Measurements from ENCODE around the gene UGT1A8. TPM values are rescaled to one million over a fixed set of nuclear protein-coding genes. Genes with fewer than 3 reads are reported as not detected.
"Not testable (repeated sequence)": the region's sequence is repeated elsewhere in the genome, so short reads cannot be mapped to it uniquely, and the experiment has no call there.

The UGT1A8 gene
- total RNA-seq, 1 donor from 2014 or later, result not detected

GRCh38 chr2:233627331-233628025 lies 10.0 kb downstream of the UGT1A8 start:
- no peak for DNase-seq
- intact Hi-C loops (cut with micrococcal nuclease), result no loop called here
- TF ChIP-seq CTCF (IDR thresholded peaks at IDR 0.05; ENCODE audit: borderline replicate concordance), result no peak

DNA sequence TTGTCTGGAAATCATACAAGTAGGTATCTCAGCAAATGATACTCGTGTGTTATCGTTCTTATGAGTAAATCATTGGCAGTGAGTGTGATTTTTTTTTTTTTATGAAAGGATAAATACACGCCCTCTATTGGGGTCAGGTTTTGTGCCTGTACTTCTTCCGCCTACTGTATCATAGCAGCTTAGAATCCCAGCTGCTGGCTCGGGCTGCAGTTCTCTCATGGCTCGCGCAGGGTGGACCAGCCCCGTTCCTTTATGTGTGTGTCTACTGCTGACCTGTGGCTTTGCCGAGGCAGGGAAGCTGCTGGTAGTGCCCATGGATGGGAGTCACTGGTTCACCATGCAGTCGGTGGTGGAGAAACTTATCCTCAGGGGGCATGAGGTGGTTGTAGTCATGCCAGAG lies 18.9 kb downstream of the UGT1A8 start, which contains the start of gene UGT1A10:
TSS of gene UGT1A10 (plus strand) at position 143 of the 400 bp plus-strand sequence. CDS start at position 218, 75 bp downstream.
- Histone ChIP-seq H3K9me3 (replicated peaks) (peaks cover 11% of the 10 kb centered on the region), H3K27me3 (ENCODE audit: low read depth) (peaks cover 14% of the 10 kb centered on the region)
- H3K36me3 ChIP-seq; H3K27ac ChIP-seq (replicated peaks); DNase-seq; H3K4me1 ChIP-seq; H3K4me3 ChIP-seq; intact Hi-C loops (cut with micrococcal nuclease): not testable (repeated sequence)

More at GRCh38 chr2:233627331-233628025, 10.0 kb downstream of the UGT1A8 start:
- Histone ChIP-seq H3K27ac (replicated peaks) (no peak overlapping the region), H3K4me3 (no peak overlapping the region), H3K27me3 (ENCODE audit: low read depth) (peaks cover 6% of the 10 kb centered on the region), H3K36me3 (no peaks in the 10 kb centered on the region), H3K9me3 (replicated peaks) (peaks cover 42% of the 10 kb centered on the region), H3K4me1 (no peaks in the 10 kb centered on the region)

DNA sequence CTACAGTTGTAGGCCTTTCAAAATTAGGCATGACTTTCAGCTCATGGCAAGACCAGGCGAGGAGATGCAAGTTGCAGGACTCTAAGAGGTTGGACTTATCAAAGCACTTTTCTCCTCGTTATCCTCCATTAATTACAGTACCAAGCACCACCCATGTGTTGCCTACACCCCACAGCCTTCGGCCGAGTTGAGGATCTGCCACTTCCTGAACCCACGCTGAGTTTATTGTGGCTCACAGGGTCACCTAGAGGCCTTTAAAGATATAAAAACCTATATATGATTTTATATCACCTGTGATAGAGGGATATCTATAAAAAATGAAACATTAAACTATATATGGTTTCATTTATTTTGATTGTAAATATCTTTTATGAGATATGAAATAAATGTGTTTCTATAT lies 21.4 kb downstream of the UGT1A8 start:
- intact Hi-C loops (cut with micrococcal nuclease), result no loop called here
- H3K36me3 ChIP-seq, result no peaks in the 10 kb centered on the region
- H3K27me3 ChIP-seq (ENCODE audit: low read depth), result peaks cover 17% of the 10 kb centered on the region
- H3K9me3 ChIP-seq (replicated peaks), result peaks cover 18% of the 10 kb centered on the region
- no peak for TF ChIP-seq CTCF (IDR thresholded peaks at IDR 0.05; ENCODE audit: borderline replicate concordance)
- no peak for DNase-seq
- no peak overlapping the region for H3K27ac ChIP-seq (replicated peaks)
- no peaks in the 10 kb centered on the region for H3K4me1 ChIP-seq
- H3K4me3 ChIP-seq, result no peak overlapping the region

DNA sequence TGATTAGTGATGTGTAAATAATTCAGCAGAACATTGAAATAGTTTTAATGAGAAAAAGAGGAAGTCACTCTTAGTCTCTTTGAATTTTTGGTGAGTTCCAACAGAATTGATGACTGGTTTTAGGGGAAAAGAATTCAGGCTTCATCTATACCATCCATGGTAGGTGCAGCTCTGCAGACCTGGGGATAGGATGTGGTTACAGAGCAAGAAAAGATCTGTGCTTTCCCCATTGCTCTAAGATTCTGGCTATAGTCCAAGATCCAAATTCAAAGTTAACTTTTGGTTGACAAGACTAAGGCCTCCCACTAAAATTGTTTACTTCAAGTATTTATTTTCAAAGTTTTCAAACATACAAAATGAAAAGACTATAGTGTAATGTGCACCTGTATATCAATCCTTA lies 22.4 kb downstream of the UGT1A8 start:
- H3K27ac ChIP-seq (replicated peaks), result no peak overlapping the region
- DNase-seq, result no peak
- TF ChIP-seq CTCF (IDR thresholded peaks at IDR 0.05; ENCODE audit: borderline replicate concordance), result no peak
- H3K27me3 ChIP-seq (ENCODE audit: low read depth), result peaks cover 27% of the 10 kb centered on the region
- peaks cover 18% of the 10 kb centered on the region for H3K9me3 ChIP-seq (replicated peaks)
- H3K36me3 ChIP-seq, result no peaks in the 10 kb centered on the region
- no peak overlapping the region for H3K4me3 ChIP-seq
- H3K4me1 ChIP-seq, result no peaks in the 10 kb centered on the region
- intact Hi-C loops (cut with micrococcal nuclease), result no loop called here

- H3K4me1 ChIP-seq, result no peaks in the 10 kb centered on the region
- H3K4me3 ChIP-seq, result no peak overlapping the region
- intact Hi-C loops (cut with micrococcal nuclease), result no loop called here
- H3K9me3 ChIP-seq (replicated peaks), result peaks cover 36% of the 10 kb centered on the region
- DNase-seq, result no peak
- no peaks in the 10 kb centered on the region for H3K36me3 ChIP-seq
- peaks cover 29% of the 10 kb centered on the region for H3K27me3 ChIP-seq (ENCODE audit: low read depth)
- TF ChIP-seq CTCF (IDR thresholded peaks at IDR 0.05; ENCODE audit: borderline replicate concordance), result no peak
- H3K27ac ChIP-seq (replicated peaks), result no peak overlapping the region
Measured at GRCh38 chr2:233643128-233643527, 25.7 kb downstream of the UGT1A8 start.

GRCh38 chr2:233646033-233646432 lies 28.6 kb downstream of the UGT1A8 start:
- DNase-seq, result not testable (repeated sequence)

More at GRCh38 chr2:233646033-233646432, 28.6 kb downstream of the UGT1A8 start:
- Histone ChIP-seq H3K27me3 (ENCODE audit: low read depth) (peaks cover 44% of the 10 kb centered on the region), H3K9me3 (replicated peaks) (peaks cover 36% of the 10 kb centered on the region)
- H3K4me1 ChIP-seq; H3K36me3 ChIP-seq; H3K27ac ChIP-seq (replicated peaks); H3K4me3 ChIP-seq; intact Hi-C loops (cut with micrococcal nuclease): not testable (repeated sequence)
